Ovary (tissue), 9 donors: ENCODE data around the gene FTL. TPM values are rescaled to one million over a fixed set of nuclear protein-coding genes. Genes with fewer than 3 reads are reported as not detected.

Experiments
- DNase-seq, 5 donors: peaks; one replicate each; pipeline ENCODE4 v3.0.0-alpha.2; 2019 to 2020
- H3K27ac ChIP-seq, 2 donors: fragments of 200-600 bp; one replicate each; pipeline versions ENCODE4 v1.5.1 to v1.8.0; 2019 to 2022
- H3K27me3 ChIP-seq: fragments of 200-600 bp; one replicate; pipeline ENCODE4 v1.8.0; 2022
- H3K36me3 ChIP-seq: fragments of 200-600 bp; sonication (generic); one replicate; pipeline ENCODE4 v1.5.1; 2019
- H3K4me1 ChIP-seq: one replicate; pipeline ENCODE4 v1.8.1; 2013; ENCODE audit warnings: mild to moderate bottlenecking, moderate library complexity; ENCODE audit not compliant: insufficient read depth
- H3K4me3 ChIP-seq: fragments of 200-600 bp; sonication (generic); one replicate; pipeline ENCODE4 v1.5.1; 2017
- H3K9me3 ChIP-seq, 2 donors: fragments of 200-600 bp in 1 of 2; sonication (generic) in 1 of 2; one replicate each; pipeline versions ENCODE4 v1.5.1 to v1.8.1; 2013 to 2019; ENCODE audit warnings: mild to moderate bottlenecking in 1 of 2, moderate library complexity in 1 of 2
- CTCF ChIP-seq, 3 donors: fragments of 450-650 bp in 2 of 3; fragments of 200-600 bp in 1 of 3; IDR thresholded peaks; one replicate each; pipeline versions ENCODE4 v1.5.1 to v1.8.0; 2016 to 2022; ENCODE audit warnings: antibody characterized with exemption in 3 of 3, mild to moderate bottlenecking in 1 of 3
- EP300 ChIP-seq: sonication (generic); formaldehyde crosslinking; IDR thresholded peaks from one replicate; pipeline ENCODE4 v1.6.1; 2017; ENCODE audit warnings: antibody characterized with exemption
- POLR2A ChIP-seq: fragments of 450-650 bp; IDR thresholded peaks from one replicate; pipeline ENCODE4 v1.6.1; 2017; ENCODE audit warnings: antibody characterized with exemption, mild to moderate bottlenecking, moderate library complexity
- WGBS, 3 donors: extraction: QIAGEN DNeasy Blood & Tissue Kit in 1 of 3; methylation state at CpG; one replicate each; pipeline versions ENCODE4 v1.1.5 to v1.1.7; 2013 to 2017; 5-methylcytosine and 5-hydroxymethylcytosine counted together
- intact Hi-C, 4 donors: fragments of 100-400 bp; cut with DNase I; formaldehyde crosslinking; loops; one replicate each; pipeline versions ENCODE4 v1.11.0 to v1.15.1; 2022 to 2023
- polyA plus RNA-seq, 2 donors: library from polyadenylated mRNA; stranded (reverse); fragments of 200-250 nt in 1 of 2; fragments of 350-450 nt in 1 of 2; fragmentation: Illumina TruSeq in 1 of 2; extraction: RNeasy Lipid Tissue Mini Kit (QIAGEN cat#74804) in 1 of 2; gene quantifications; one replicate each; pipeline ENCODE4 v1.2.3, GENCODE V29; 2013 to 2014
- total RNA-seq, 7 donors: library from RNA; depleted of rRNA in 2 of 7; stranded (reverse); fragments of >200 nt in 2 of 7; fragmentation: NEBNext Ultra II Directional in 3 of 7; extraction: Animal tissue kit (Norgen Biotek cat#: 25700) in 3 of 7; gene quantifications; one replicate each; pipeline versions ENCODE4 v1.1.0 to v1.2.4, GENCODE V29; 2016 to 2023
- donor health status: DM: no; HTN: no; CAD: no; lungs with moderate emphysema.
- donor health status: DM: no; HTN: no; CAD: no.
- donor health status: Bipolar disorder and iron deficiency.
- donor health status: DM: yes; HTN: yes; CAD: no.
- donor health status: DM: no; HTN: no; CAD: no.
- donor health status: DM: yes; HTN: yes; CAD: no.

The FTL gene
- total and polyA plus RNA-seq, 9 donors = 1,608 to 3,617 (median 2,643) TPM

DNA sequence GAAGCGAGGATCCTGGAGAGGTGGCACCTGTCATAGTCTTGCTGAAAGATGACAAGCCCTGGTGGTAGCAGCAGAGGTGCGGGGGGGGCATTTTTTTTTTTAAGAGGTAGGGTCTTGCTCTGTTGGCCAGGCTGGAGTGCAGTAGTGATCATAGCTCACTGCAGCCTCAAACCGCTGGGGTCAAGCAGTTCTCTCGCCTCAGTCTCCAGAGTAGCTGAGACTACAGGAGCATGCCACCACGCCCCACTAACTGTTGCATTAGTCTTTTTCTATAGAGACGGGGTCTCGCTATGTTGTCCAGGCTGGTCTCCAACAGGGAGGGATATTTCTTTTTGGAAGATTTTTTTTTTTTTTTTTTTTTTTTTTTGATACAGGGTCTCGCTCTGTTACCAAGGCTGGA lies 7.1 kb upstream of the FTL start:
- TF ChIP-seq CTCF (IDR thresholded peaks at IDR 0.05) = no peak
- no peak for TF ChIP-seq POLR2A
- no peak for TF ChIP-seq EP300
- H3K9me3 ChIP-seq = no peaks in the 10 kb centered on the region
- no peaks in the 10 kb centered on the region for H3K36me3 ChIP-seq
- intact Hi-C loops = no loop called here
- no peaks in the 10 kb centered on the region for H3K27me3 ChIP-seq
- no peak for DNase-seq
- 97% methylated on average over 8 of the region's 8 CpGs for WGBS, 3 donors
- H3K4me1 ChIP-seq = peaks cover 3% of the 10 kb centered on the region
- H3K27ac ChIP-seq = no peak overlapping the region
- no peak overlapping the region for H3K4me3 ChIP-seq

GRCh38 chr19:48959341-48960239 lies 5.5 kb upstream of the FTL start:
- Histone ChIP-seq H3K9me3 (no peaks in the 10 kb centered on the region), H3K4me3 (no peak overlapping the region), H3K27ac (no peak overlapping the region), H3K27me3 (no peaks in the 10 kb centered on the region), H3K36me3 (no peaks in the 10 kb centered on the region), H3K4me1 (peaks cover 9% of the 10 kb centered on the region)
- no peak for DNase-seq
- intact Hi-C loops = loop anchor here in 3 of 4 donors (10.0 kb wide), 3 partner anchors 55 to 165 kb away; partner anchors contain the start of genes NUCB1 (in 1 of the 3) and PPP1R15A (in 1 of the 3)
- TF ChIP-seq CTCF (IDR thresholded peaks at IDR 0.05) (no peak), POLR2A (no peak), EP300 (no peak)
- WGBS, 3 donors = 78 to 88% (median 82%) methylated on average over 16 of the region's 16 CpGs

DNA sequence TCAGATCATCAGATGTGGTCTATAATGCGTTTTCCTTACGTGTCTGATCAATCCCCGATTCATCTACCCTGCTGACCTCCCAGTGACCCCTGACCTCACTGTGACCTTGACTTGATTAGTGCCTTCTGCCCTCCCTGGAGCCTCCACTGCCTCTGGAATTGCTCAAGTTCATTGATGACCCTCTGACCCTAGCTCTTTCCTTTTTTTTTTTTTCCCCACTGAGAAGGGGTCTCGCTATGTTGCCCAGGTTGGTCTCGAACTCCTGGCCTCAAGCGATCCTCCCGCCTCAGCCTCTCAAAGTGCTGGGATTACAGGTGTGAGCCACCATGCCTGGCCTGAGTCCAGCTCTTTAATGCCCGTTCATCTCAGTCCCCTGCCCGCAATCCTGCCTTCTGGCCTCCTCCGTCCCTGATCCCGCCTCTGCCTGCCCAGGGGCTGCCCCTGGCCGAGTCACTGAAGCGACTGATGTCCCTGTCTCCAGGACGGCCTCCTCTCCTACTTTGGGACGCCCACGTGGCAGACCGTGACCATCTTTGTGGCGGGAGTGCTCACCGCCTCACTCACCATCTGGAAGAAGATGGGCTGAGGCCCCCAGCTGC lies 4.0 kb upstream of the FTL start:
- no peak overlapping the region for H3K4me3 ChIP-seq
- intact Hi-C loops = loop anchor here in 3 of 4 donors (10.0 kb wide), 3 partner anchors 56 to 166 kb away; partner anchors contain the start of genes NUCB1 (in 1 of the 3) and PPP1R15A (in 1 of the 3)
- no peaks in the 10 kb centered on the region for H3K27me3 ChIP-seq
- H3K4me1 ChIP-seq = peaks cover 7% of the 10 kb centered on the region
- H3K27ac ChIP-seq = no peak overlapping the region
- H3K9me3 ChIP-seq = no peaks in the 10 kb centered on the region
- DNase-seq = peak in 2 of 5 donors; percentile 53 to 61
- H3K36me3 ChIP-seq = no peaks in the 10 kb centered on the region
- 85 to 89% (median 85%) methylated on average over 19 of the region's 19 CpGs for WGBS, 3 donors
- TF ChIP-seq EP300 = no peak
- no peak for TF ChIP-seq CTCF (IDR thresholded peaks at IDR 0.05)
- no peak for TF ChIP-seq POLR2A

GRCh38 chr19:48961673-48962028 lies 3.5 kb upstream of the FTL start:
- no peak for DNase-seq
- no peaks in the 10 kb centered on the region for H3K27me3 ChIP-seq
- H3K36me3 ChIP-seq = no peaks in the 10 kb centered on the region
- 76 to 86% (median 86%) methylated on average over 12 of the region's 12 CpGs for WGBS, 3 donors
- TF ChIP-seq EP300 (no peak), POLR2A (no peak), CTCF (IDR thresholded peaks at IDR 0.05) (no peak)
- H3K4me3 ChIP-seq = no peak overlapping the region
- no peaks in the 10 kb centered on the region for H3K9me3 ChIP-seq
- peaks cover 8% of the 10 kb centered on the region for H3K4me1 ChIP-seq
- intact Hi-C loops = loop anchor here in 3 of 4 donors (2.0 to 10.0 kb wide), 4 partner anchors 57 to 167 kb away; partner anchors contain the start of genes NUCB1 (in 2 of the 3) and PPP1R15A (in 1 of the 3)
- peak overlapping the region in 1 of 2 donors; percentile 25 for H3K27ac ChIP-seq
